ENCODE data around the gene GFOD1. TPM values are rescaled to one million over a fixed set of nuclear protein-coding genes. Genes with fewer than 3 reads are reported as not detected.
"Not testable (repeated sequence)": the region's sequence is repeated elsewhere in the genome, so short reads cannot be mapped to it uniquely, and the experiment has no call there.

The GFOD1 gene
- total RNA-seq, 1 experiment from 2014 or later: not detected

GRCh38 chr6:13452346-13453117 lies 34.9 kb downstream of the GFOD1 start:
- in situ Hi-C loops (cut with HindIII; ENCODE audit: low sequenced_read_pairs): no loop called here
- no peak for DNase-seq (ENCODE audit: low spot score)

DNA sequence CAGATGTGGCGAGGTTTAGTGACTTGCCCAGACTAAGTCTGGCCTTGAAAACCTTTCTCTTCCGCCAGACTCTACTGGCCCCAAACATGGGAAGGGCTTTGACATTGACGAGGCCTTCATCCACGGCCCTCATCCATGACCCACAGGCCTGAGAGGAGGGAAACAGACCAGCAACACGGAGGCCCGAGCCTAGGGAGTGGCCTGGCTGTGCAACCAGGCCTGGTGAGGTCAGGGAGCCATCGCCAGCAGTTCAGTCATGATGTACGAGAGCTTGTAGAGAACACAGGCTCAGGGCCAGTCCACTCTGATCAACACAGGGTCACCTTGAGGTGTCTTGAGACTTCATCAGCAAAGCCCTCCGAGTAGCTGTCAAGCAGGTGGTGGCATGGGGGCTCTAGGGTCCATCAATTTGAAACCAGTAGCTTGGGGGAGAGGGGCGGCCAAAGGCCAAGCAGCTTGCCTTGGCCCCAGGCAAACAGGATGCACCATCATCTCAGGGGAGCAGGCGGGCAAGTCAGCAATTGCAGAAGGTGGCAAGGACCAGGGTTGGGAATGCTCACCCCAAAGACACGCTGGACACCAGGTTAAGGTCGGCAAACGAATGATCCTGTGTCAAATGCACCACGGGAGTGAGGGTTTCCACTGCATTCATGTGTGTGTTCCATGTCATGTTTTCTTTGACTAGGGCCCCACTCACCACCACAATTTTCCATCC lies 36.1 kb downstream of the GFOD1 start:
- no peak for DNase-seq (ENCODE audit: low spot score)
- in situ Hi-C loops (cut with HindIII; ENCODE audit: low sequenced_read_pairs): no loop called here

DNA sequence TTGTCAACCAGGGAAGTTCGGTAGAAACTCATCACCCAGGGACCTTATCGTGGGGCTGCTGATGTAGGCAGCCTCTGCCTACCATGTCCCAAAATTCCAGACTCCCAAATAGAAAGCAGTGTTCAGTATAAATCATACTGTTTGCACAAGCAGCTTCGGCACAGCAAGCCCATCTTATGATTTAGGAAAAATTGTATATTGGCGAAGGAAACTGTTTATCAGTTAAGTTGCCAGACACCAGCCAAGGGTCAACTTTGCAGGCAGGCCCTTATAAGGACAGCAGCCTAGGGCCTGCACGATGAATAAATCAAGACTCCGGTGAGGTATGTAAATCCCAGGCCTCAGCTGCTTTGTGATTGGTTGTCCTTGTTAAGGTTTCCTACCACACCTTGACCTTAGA lies 36.8 kb downstream of the GFOD1 start:
- DNase-seq (ENCODE audit: low spot score): no peak

GRCh38 chr6:13447949-13448724 lies 39.3 kb downstream of the GFOD1 start:
- in situ Hi-C loops (cut with HindIII; ENCODE audit: low sequenced_read_pairs): no loop called here
- DNase-seq (ENCODE audit: low spot score): no peak

More for the DNA sequence above, 36.8 kb downstream of the GFOD1 start:
- in situ Hi-C loops (cut with HindIII; ENCODE audit: low sequenced_read_pairs): no loop called here

DNA sequence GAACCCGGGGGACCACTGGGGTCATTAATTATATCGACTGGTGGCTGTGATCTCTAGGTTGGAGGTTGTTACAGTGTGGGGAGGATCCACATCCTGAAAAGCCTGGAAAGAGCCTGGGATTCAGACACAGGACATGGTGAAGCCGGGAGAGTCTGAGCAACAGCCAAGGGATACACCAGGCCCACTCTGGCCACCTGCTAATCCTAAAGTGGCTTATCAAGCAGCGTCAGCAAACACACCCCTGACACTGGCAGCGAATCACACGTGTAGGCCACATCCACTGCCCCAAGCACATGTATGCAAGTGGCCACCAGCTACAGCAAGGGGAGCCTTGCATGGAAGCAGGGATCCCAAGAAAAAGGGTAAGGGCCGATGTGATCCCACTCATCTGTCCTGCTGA lies 41.0 kb downstream of the GFOD1 start:
- in situ Hi-C loops (cut with HindIII; ENCODE audit: low sequenced_read_pairs): no loop called here
- DNase-seq (ENCODE audit: low spot score): peak; percentile 46

DNA sequence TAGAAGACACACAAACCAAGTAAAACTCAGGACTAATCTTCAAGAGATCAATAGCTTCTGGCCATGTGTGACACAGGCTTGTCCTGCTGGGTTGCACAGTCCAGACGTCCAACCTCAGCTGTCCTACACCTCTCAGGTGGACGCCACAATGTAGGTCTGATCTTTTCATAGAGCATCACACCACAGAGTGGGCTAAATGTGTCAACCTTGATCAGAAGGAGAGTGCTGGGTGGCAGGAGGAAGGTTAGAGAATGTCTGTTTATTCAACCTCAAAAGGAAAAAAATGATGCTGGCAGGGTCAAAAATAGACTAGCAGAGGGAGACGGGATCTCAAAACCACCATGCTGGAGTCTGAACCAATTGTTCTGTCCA lies 41.7 kb downstream of the GFOD1 start:
- in situ Hi-C loops (cut with HindIII; ENCODE audit: low sequenced_read_pairs): no loop called here
- DNase-seq (ENCODE audit: low spot score): no peak

DNA sequence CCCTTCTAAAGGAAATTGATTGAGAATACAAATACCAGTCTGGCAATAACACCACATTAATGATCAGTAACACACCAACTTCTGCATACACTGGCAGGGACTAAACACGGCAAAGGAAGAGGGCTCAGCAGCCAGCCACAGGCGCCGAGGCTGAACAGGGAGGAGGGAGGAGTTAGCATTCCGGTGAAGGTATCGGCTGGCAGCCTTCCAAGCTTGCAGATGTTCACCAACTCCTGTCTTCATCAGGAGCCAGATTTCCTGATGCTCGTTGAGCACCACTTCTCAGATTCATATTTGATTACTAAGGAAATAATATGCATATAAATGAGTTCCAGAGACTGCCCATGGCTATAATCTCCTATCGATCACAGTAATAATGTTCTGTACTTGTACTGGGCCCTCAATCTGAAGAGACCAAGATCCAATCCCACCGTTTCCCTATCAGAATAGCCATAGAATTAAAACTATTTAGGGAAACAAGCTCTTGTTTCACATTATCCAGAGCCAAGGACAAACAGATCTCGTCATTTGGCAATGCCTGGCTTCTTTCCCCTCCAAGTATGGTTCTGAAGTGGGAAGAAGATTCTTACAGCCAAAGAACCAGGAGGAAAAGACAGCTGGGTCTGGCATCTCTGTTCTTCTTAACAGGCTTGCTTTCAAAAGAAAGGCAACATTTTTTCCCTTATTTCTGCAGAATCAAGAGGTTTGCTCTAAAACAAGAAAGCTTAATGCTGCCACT lies 42.2 kb downstream of the GFOD1 start:
- peak; percentile 50 for DNase-seq (ENCODE audit: low spot score)
- in situ Hi-C loops (cut with HindIII; ENCODE audit: low sequenced_read_pairs): no loop called here

GRCh38 chr6:13444604-13445003 lies 42.8 kb downstream of the GFOD1 start:
- DNase-seq (ENCODE audit: low spot score): no peak
- in situ Hi-C loops (cut with HindIII; ENCODE audit: low sequenced_read_pairs): no loop called here

DNA sequence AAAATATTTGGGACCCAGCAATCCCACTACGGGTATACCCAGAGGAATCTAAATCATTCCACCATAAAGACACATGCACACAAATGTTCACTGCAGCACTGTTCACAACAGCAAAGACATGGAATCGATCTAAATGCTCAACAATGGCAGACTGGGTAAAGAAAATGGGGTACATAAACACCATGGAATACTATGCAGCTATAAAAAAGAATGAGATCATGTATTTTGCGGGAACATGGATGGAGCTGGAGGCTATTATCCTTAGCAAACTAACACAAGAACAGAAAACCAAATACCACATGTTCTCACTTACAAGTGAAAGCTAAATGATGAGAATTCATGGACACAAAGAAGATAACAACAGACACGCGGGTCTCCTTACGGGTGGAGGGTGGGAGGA lies 43.4 kb downstream of the GFOD1 start:
- DNase-seq (ENCODE audit: low spot score); in situ Hi-C loops (cut with HindIII; ENCODE audit: low sequenced_read_pairs): not testable (repeated sequence)

DNA sequence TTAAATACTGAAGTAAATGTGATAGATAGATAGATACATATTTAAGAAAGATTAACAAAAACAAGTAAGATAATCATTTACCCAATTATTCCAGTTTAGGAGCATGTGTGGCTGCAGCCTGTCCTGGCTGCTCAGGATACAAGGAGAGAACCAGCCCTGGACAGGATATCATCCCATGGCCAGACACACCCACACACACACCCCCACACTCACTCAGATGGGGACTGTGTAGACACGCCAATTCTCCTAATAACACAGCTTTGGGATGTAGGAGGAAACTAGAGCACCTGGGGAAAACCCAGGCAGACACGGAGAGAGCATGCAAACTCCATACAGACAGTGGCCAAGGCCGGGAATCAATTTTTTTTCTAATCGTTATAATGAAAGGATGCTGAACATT lies 45.6 kb downstream of the GFOD1 start:
- in situ Hi-C loops (cut with HindIII; ENCODE audit: low sequenced_read_pairs): no loop called here

GRCh38 chr6:13439644-13440043 lies 47.8 kb downstream of the GFOD1 start:
- DNase-seq (ENCODE audit: low spot score): no peak
- in situ Hi-C loops (cut with HindIII; ENCODE audit: low sequenced_read_pairs): no loop called here

More for the DNA sequence above, 45.6 kb downstream of the GFOD1 start:
- DNase-seq (ENCODE audit: low spot score): no peak

- no peak for DNase-seq (ENCODE audit: low spot score)
- in situ Hi-C loops (cut with HindIII; ENCODE audit: low sequenced_read_pairs): no loop called here
Measured at GRCh38 chr6:13438126-13438525, 49.3 kb downstream of the GFOD1 start.

- in situ Hi-C loops (cut with HindIII; ENCODE audit: low sequenced_read_pairs): no loop called here
- DNase-seq (ENCODE audit: low spot score): no peak
Measured at GRCh38 chr6:13437218-13437996, 50.0 kb downstream of the GFOD1 start.

GRCh38 chr6:13436399-13437217 lies 50.8 kb downstream of the GFOD1 start:
- no peak for DNase-seq (ENCODE audit: low spot score)
- in situ Hi-C loops (cut with HindIII; ENCODE audit: low sequenced_read_pairs): no loop called here

- DNase-seq (ENCODE audit: low spot score): no peak
- in situ Hi-C loops (cut with HindIII; ENCODE audit: low sequenced_read_pairs): no loop called here
Measured at GRCh38 chr6:13435477-13436246, 51.7 kb downstream of the GFOD1 start.

- in situ Hi-C loops (cut with HindIII; ENCODE audit: low sequenced_read_pairs): no loop called here
- no peak for DNase-seq (ENCODE audit: low spot score)
Measured at GRCh38 chr6:13434777-13435176, 52.6 kb downstream of the GFOD1 start.

GRCh38 chr6:13434135-13434775 lies 53.1 kb downstream of the GFOD1 start:
- DNase-seq (ENCODE audit: low spot score); in situ Hi-C loops (cut with HindIII; ENCODE audit: low sequenced_read_pairs): not testable (repeated sequence)

All from G401 (cell line).